Retinal pigment epithelial cell (primary cell): Measurements from ENCODE around the gene EXOC4.
"Not testable (repeated sequence)": the region's sequence is repeated elsewhere in the genome, so short reads cannot be mapped to it uniquely, and the experiment has no call there.

Source experiments
- DNase-seq: peaks from one replicate; pipeline ENCODE4 v3.0.0-alpha.2; 2010; ENCODE audit warnings: low read depth
- H3K4me3 ChIP-seq: 2 replicates; pipeline ENCODE4 v1.5.1; 2011; ENCODE audit warnings: mild to moderate bottlenecking, low read length, control low read depth, moderate library complexity
- CTCF ChIP-seq: conservative IDR thresholded peaks from 2 replicates; pipeline ENCODE4 v1.5.1; 2011; ENCODE audit warnings: low read depth, low read length, control low read depth, inconsistent platforms

Gene EXOC4

GRCh38 chr7:133885213-133885612, 632.3 kb downstream of the EXOC4 start:
- TF ChIP-seq CTCF: no peak
- DNase-seq: no peak

GRCh38 chr7:133886086-133886485, 633.2 kb downstream of the EXOC4 start:
- no peak for DNase-seq
- no peak for TF ChIP-seq CTCF
- no peak overlapping the region for H3K4me3 ChIP-seq

More at GRCh38 chr7:133885213-133885612, 632.3 kb downstream of the EXOC4 start:
- no peak overlapping the region for H3K4me3 ChIP-seq

GRCh38 chr7:133886797-133887196, 633.9 kb downstream of the EXOC4 start:
- no peak overlapping the region for H3K4me3 ChIP-seq
- no peak for TF ChIP-seq CTCF
- DNase-seq: no peak

- no peak for TF ChIP-seq CTCF
- no peak overlapping the region for H3K4me3 ChIP-seq
- DNase-seq: no peak
Measured at GRCh38 chr7:133887459-133887858, 634.6 kb downstream of the EXOC4 start.

GRCh38 chr7:133888061-133888930, 635.4 kb downstream of the EXOC4 start:
- H3K4me3 ChIP-seq: no peak overlapping the region
- no peak for DNase-seq
- no peak for TF ChIP-seq CTCF

GRCh38 chr7:133904776-133905175, 651.9 kb downstream of the EXOC4 start:
- TF ChIP-seq CTCF: no peak
- DNase-seq: no peak
- H3K4me3 ChIP-seq: no peak overlapping the region

- H3K4me3 ChIP-seq, DNase-seq: not testable (repeated sequence)
Measured at GRCh38 chr7:133906553-133906952, 653.7 kb downstream of the EXOC4 start.

GRCh38 chr7:133910761-133911160, 657.9 kb downstream of the EXOC4 start:
- TF ChIP-seq CTCF: no peak
- H3K4me3 ChIP-seq: no peak overlapping the region
- DNase-seq: no peak
